GM18858 (cell line): ENCODE measurements around the gene FBLN2.
"Not testable (repeated sequence)": the region's sequence is repeated elsewhere in the genome, so short reads cannot be mapped to it uniquely, and the experiment has no call there.

ENCODE experiments used
- ATAC-seq: cut with Tn5 transposase; IDR thresholded peaks from one replicate; pipeline ENCODE4 v1.9.1; 2021; ENCODE audit not compliant: unreplicated experiment

Gene FBLN2

GRCh38 chr3:13546667-13547171 is 2.2 kb upstream of the FBLN2 start:
- no peak for ATAC-seq

GRCh38 chr3:13547591-13548371 is 1.1 kb upstream of the FBLN2 start:
- ATAC-seq: no peak

GRCh38 chr3:13549623-13550422 is 898 bp downstream of the FBLN2 start:
- ATAC-seq: no peak

- no peak for ATAC-seq
These were observed 1.4 kb downstream of the FBLN2 start for GRCh38 chr3:13550423-13550690.

GRCh38 chr3:13550791-13551360 is 2.0 kb downstream of the FBLN2 start:
- no peak for ATAC-seq

- ATAC-seq: no peak
These were observed 4.1 kb downstream of the FBLN2 start for GRCh38 chr3:13552857-13553652.

GRCh38 chr3:13553686-13554085 is 4.8 kb downstream of the FBLN2 start:
- ATAC-seq: no peak

GRCh38 chr3:13555753-13556152 is 6.8 kb downstream of the FBLN2 start:
- ATAC-seq: no peak

- no peak for ATAC-seq
These were observed 7.3 kb downstream of the FBLN2 start for GRCh38 chr3:13556207-13556606.

GRCh38 chr3:13556917-13557316 is 8.0 kb downstream of the FBLN2 start:
- ATAC-seq: no peak

GRCh38 chr3:13557417-13557816 is 8.5 kb downstream of the FBLN2 start:
- ATAC-seq: no peak

- ATAC-seq: no peak
These were observed 9.0 kb downstream of the FBLN2 start for GRCh38 chr3:13557926-13558325.

GRCh38 chr3:13558651-13559050 is 9.7 kb downstream of the FBLN2 start:
- no peak for ATAC-seq

- ATAC-seq: no peak
These were observed 11.0 kb downstream of the FBLN2 start for GRCh38 chr3:13559764-13560525.

GRCh38 chr3:13561376-13561775 is 12.5 kb downstream of the FBLN2 start:
- no peak for ATAC-seq

- ATAC-seq: no peak
These were observed 13.0 kb downstream of the FBLN2 start for GRCh38 chr3:13561967-13562366.

GRCh38 chr3:13562421-13562820 is 13.5 kb downstream of the FBLN2 start:
- ATAC-seq: not testable (repeated sequence)

- ATAC-seq: no peak
These were observed 14.4 kb downstream of the FBLN2 start for GRCh38 chr3:13563321-13563720.

- no peak for ATAC-seq
These were observed 15.0 kb downstream of the FBLN2 start for GRCh38 chr3:13563911-13564310.

GRCh38 chr3:13564751-13565560 is 16.0 kb downstream of the FBLN2 start:
- no peak for ATAC-seq
